Measurements from ENCODE around the gene KIAA1671. TPM values are rescaled to one million over a fixed set of nuclear protein-coding genes. Genes with fewer than 3 reads are reported as not detected.

Gene KIAA1671
- total and polyA plus RNA-seq, 2 donors = 13.0 to 19.0 TPM

GRCh38 chr22:25161017-25161915, 208.8 kb downstream of the KIAA1671 start:
- Histone ChIP-seq H3K27ac (ENCODE audit: low read depth) (no peak overlapping the region), H3K4me1 (ENCODE audit: insufficient read depth) (peaks cover 1% of the 10 kb centered on the region), H3K4me3 (ENCODE audit: low read depth, low read length) (no peak overlapping the region), H3K36me3 (ENCODE audit: insufficient read depth) (no peaks in the 10 kb centered on the region)
- 79% methylated on average over 14 of the region's 14 CpGs for WGBS
- no peak for DNase-seq (ENCODE audit: extremely low spot score)

GRCh38 chr22:25161916-25162530, 209.5 kb downstream of the KIAA1671 start:
- peaks cover 1% of the 10 kb centered on the region for H3K4me1 ChIP-seq (ENCODE audit: insufficient read depth)
- no peak for DNase-seq (ENCODE audit: extremely low spot score)
- H3K4me3 ChIP-seq (ENCODE audit: low read depth, low read length) = no peak overlapping the region
- no peaks in the 10 kb centered on the region for H3K36me3 ChIP-seq (ENCODE audit: insufficient read depth)
- H3K27ac ChIP-seq (ENCODE audit: low read depth) = no peak overlapping the region
- 90% methylated on average over 6 of the region's 6 CpGs for WGBS

GRCh38 chr22:25162561-25162960, 210.0 kb downstream of the KIAA1671 start:
- no peak for DNase-seq (ENCODE audit: extremely low spot score)
- Histone ChIP-seq H3K4me3 (ENCODE audit: low read depth, low read length) (no peak overlapping the region), H3K27ac (ENCODE audit: low read depth) (no peak overlapping the region), H3K4me1 (ENCODE audit: insufficient read depth) (peaks cover 1% of the 10 kb centered on the region), H3K36me3 (ENCODE audit: insufficient read depth) (no peaks in the 10 kb centered on the region)
- WGBS = 75% methylated on average over 1 of the region's 1 CpG

GRCh38 chr22:25165785-25166184, 213.3 kb downstream of the KIAA1671 start:
- Histone ChIP-seq H3K27ac (ENCODE audit: low read depth) (no peak overlapping the region), H3K36me3 (ENCODE audit: insufficient read depth) (no peaks in the 10 kb centered on the region), H3K4me1 (ENCODE audit: insufficient read depth) (peaks cover 1% of the 10 kb centered on the region), H3K4me3 (ENCODE audit: low read depth, low read length) (no peak overlapping the region)
- no peak for DNase-seq (ENCODE audit: extremely low spot score)
- 93% methylated on average over 10 of the region's 10 CpGs for WGBS

- peaks cover 1% of the 10 kb centered on the region for H3K4me1 ChIP-seq (ENCODE audit: insufficient read depth)
- no peak for DNase-seq (ENCODE audit: extremely low spot score)
- no peaks in the 10 kb centered on the region for H3K36me3 ChIP-seq (ENCODE audit: insufficient read depth)
- H3K4me3 ChIP-seq (ENCODE audit: low read depth, low read length) = no peak overlapping the region
- H3K27ac ChIP-seq (ENCODE audit: low read depth) = no peak overlapping the region
- whole genome bisulfite sequencing = 78% methylated on average over 9 of the region's 9 CpGs
These were observed 213.9 kb downstream of the KIAA1671 start for GRCh38 chr22:25166266-25167040.

- DNase-seq (ENCODE audit: extremely low spot score) = no peak
- Histone ChIP-seq H3K27ac (ENCODE audit: low read depth) (no peak overlapping the region), H3K4me3 (ENCODE audit: low read depth, low read length) (no peak overlapping the region), H3K36me3 (ENCODE audit: insufficient read depth) (no peaks in the 10 kb centered on the region), H3K4me1 (ENCODE audit: insufficient read depth) (peaks cover 1% of the 10 kb centered on the region)
- 83% methylated on average over 7 of the region's 7 CpGs for WGBS
These were observed 214.6 kb downstream of the KIAA1671 start for GRCh38 chr22:25167082-25167481.

DNA sequence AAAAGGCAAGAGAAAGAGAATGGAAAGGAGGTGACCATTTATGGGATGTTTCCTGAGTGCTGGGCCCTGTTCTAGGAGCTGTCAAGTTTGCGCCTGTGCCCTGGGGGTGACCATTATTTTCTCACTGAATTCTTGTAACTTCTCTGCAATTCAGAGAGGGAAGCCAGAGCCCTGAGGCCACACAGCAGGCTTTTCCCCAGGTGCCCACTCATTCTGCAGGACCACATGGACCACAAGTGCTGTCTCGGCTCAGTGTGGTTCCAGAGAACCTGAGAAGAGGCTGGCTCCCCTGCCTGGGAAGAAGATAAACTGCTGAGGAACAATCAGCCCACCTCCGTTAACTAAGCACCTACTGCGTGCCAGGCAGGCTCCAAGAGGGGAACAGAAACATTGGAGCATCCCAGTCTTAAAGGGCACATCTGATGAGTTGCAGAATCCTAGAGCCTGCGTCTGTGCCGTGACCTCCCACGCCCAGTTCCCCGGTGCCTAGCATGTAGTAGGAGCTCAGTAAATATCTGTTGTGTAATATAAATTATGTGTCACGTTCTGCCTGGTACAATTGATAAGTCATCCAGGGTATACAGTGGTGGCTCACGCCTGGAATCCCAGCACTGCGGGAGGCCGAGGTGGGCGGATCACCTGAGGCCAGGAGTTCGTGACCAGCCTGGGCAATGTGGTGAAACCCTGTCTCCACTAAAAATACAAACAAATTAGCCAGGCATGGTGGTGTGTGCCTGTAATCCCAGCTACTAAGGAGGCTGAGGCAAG, 215.5 kb downstream of the KIAA1671 start:
- 89% methylated on average over 14 of the region's 14 CpGs for WGBS
- no peak for DNase-seq (ENCODE audit: extremely low spot score)
- no peak overlapping the region for H3K27ac ChIP-seq (ENCODE audit: low read depth)

GRCh38 chr22:25169278-25170031, 216.9 kb downstream of the KIAA1671 start:
- no peak for DNase-seq (ENCODE audit: extremely low spot score)
- Histone ChIP-seq H3K4me1 (ENCODE audit: insufficient read depth) (peaks cover 1% of the 10 kb centered on the region), H3K36me3 (ENCODE audit: insufficient read depth) (peaks cover 3% of the 10 kb centered on the region), H3K4me3 (ENCODE audit: low read depth, low read length) (no peak overlapping the region), H3K27ac (ENCODE audit: low read depth) (no peak overlapping the region)
- WGBS = 82% methylated on average over 17 of the region's 17 CpGs

More for the DNA sequence above, 215.5 kb downstream of the KIAA1671 start:
- no peak overlapping the region for H3K4me3 ChIP-seq (ENCODE audit: low read depth, low read length)
- no peaks in the 10 kb centered on the region for H3K36me3 ChIP-seq (ENCODE audit: insufficient read depth)
- peaks cover 1% of the 10 kb centered on the region for H3K4me1 ChIP-seq (ENCODE audit: insufficient read depth)

- Histone ChIP-seq H3K36me3 (ENCODE audit: insufficient read depth) (peaks cover 3% of the 10 kb centered on the region), H3K27ac (ENCODE audit: low read depth) (no peak overlapping the region), H3K4me3 (ENCODE audit: low read depth, low read length) (no peak overlapping the region), H3K4me1 (ENCODE audit: insufficient read depth) (no peaks in the 10 kb centered on the region)
- no peak for DNase-seq (ENCODE audit: extremely low spot score)
- WGBS = 83% methylated on average over 16 of the region's 16 CpGs
These were observed 218.0 kb downstream of the KIAA1671 start for GRCh38 chr22:25170426-25170980.

DNA sequence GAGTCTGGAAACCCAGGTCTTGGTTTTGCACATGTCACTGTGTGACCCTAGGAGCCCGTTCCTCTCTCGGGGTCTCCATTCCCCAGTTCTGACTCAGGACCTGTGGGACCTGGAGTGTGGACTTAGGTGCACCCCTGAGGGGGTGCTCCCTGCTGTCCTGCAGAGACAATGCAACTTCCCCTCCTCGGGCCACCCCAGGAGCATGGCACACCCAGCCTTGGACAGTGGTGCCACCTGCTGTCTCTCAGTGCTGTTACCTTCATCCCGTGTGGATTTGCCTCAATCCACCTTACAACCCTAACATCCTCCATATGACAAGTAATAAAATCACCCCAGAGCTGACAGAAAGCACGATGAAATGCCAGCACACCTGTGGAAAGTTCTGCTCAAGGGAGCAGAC, 219.6 kb downstream of the KIAA1671 start:
- 63% methylated on average over 5 of the region's 5 CpGs for WGBS
- H3K4me3 ChIP-seq (ENCODE audit: low read depth, low read length) = no peak overlapping the region
- no peak overlapping the region for H3K27ac ChIP-seq (ENCODE audit: low read depth)
- H3K4me1 ChIP-seq (ENCODE audit: insufficient read depth) = no peaks in the 10 kb centered on the region
- peaks cover 3% of the 10 kb centered on the region for H3K36me3 ChIP-seq (ENCODE audit: insufficient read depth)
- DNase-seq (ENCODE audit: extremely low spot score) = no peak

GRCh38 chr22:25174156-25174887, 221.8 kb downstream of the KIAA1671 start:
- H3K36me3 ChIP-seq (ENCODE audit: insufficient read depth) = peaks cover 3% of the 10 kb centered on the region
- 91% methylated on average over 13 of the region's 13 CpGs for WGBS
- no peak overlapping the region for H3K4me3 ChIP-seq (ENCODE audit: low read depth, low read length)
- no peak for DNase-seq (ENCODE audit: extremely low spot score)
- H3K27ac ChIP-seq (ENCODE audit: low read depth) = no peak overlapping the region
- H3K4me1 ChIP-seq (ENCODE audit: insufficient read depth) = no peaks in the 10 kb centered on the region

- 80% methylated on average over 6 of the region's 6 CpGs for WGBS
- no peak for DNase-seq (ENCODE audit: extremely low spot score)
- H3K36me3 ChIP-seq (ENCODE audit: insufficient read depth) = peaks cover 3% of the 10 kb centered on the region
- H3K4me3 ChIP-seq (ENCODE audit: low read depth, low read length) = no peak overlapping the region
- no peaks in the 10 kb centered on the region for H3K4me1 ChIP-seq (ENCODE audit: insufficient read depth)
- no peak overlapping the region for H3K27ac ChIP-seq (ENCODE audit: low read depth)
These were observed 222.4 kb downstream of the KIAA1671 start for GRCh38 chr22:25174888-25175411.
